Smooth muscle cell (in vitro differentiated cells): ENCODE data around the gene CCDC8. TPM values are rescaled to one million over a fixed set of nuclear protein-coding genes. Genes with fewer than 3 reads are reported as not detected.

Experiments
- DNase-seq: peaks from one replicate; lab custom pipeline; 2025; ENCODE audit not compliant: unreplicated experiment; lab: John Stamatoyannopoulos, UW
- H2AFZ ChIP-seq: fragments of 200-600 bp; sonication (generic); 2 replicates; pipeline ENCODE4 v1.6.0; 2016; ENCODE audit warnings: antibody characterized with exemption, low read depth, mild to moderate bottlenecking
- H3F3A ChIP-seq: fragments of 200-600 bp; sonication (generic); 2 replicates; pipeline ENCODE4 v1.6.0; 2017; ENCODE audit warnings: antibody characterized with exemption, low read depth
- H3K27ac ChIP-seq: fragments of 200-600 bp; sonication (generic); 2 replicates; pipeline ENCODE4 v1.5.1; 2016; ENCODE audit warnings: low read depth, mild to moderate bottlenecking
- H3K27me3 ChIP-seq: fragments of 200-600 bp; sonication (generic); 2 replicates; pipeline ENCODE4 v1.6.1; 2016; ENCODE audit warnings: low read depth, mild to moderate bottlenecking
- H3K36me3 ChIP-seq: fragments of 200-600 bp; sonication (generic); 2 replicates; pipeline ENCODE4 v1.5.1; 2016; ENCODE audit warnings: low read depth
- H3K4me1 ChIP-seq: fragments of 200-600 bp; sonication (generic); 2 replicates; pipeline ENCODE4 v1.5.1; 2016; ENCODE audit warnings: low read depth
- H3K4me2 ChIP-seq: fragments of 200-600 bp; sonication (generic); 2 replicates; pipeline ENCODE4 v1.6.0; 2016; ENCODE audit warnings: mild to moderate bottlenecking
- H3K4me3 ChIP-seq: fragments of 200-600 bp; sonication (generic); 2 replicates; pipeline ENCODE4 v1.5.1; 2016; ENCODE audit warnings: mild to moderate bottlenecking
- H3K79me2 ChIP-seq: fragments of 200-600 bp; sonication (generic); 2 replicates; pipeline ENCODE4 v1.6.0; 2016; ENCODE audit warnings: low read depth, mild to moderate bottlenecking
- H3K9ac ChIP-seq: fragments of 200-600 bp; sonication (generic); 2 replicates; pipeline ENCODE4 v1.6.0; 2016; ENCODE audit warnings: low read depth
- H3K9me3 ChIP-seq: fragments of 200-600 bp; sonication (generic); replicated peaks from 2 replicates; pipeline ENCODE4 v1.5.1; 2016; ENCODE audit warnings: low read depth
- H4K20me1 ChIP-seq: fragments of 200-600 bp; sonication (generic); 2 replicates; pipeline ENCODE4 v1.6.0; 2016; ENCODE audit warnings: low read depth
- WGBS: methylation state at CpG from one replicate; pipeline ENCODE4 v1.1.7; 2016; ENCODE audit warnings: low lambda C conversion rate; 5-methylcytosine and 5-hydroxymethylcytosine counted together
- polyA plus RNA-seq: library from polyadenylated mRNA; unstranded; fragments of >200 nt; fragmentation: Nextera tagmentation; extraction: Ambion mirVana; gene quantifications from 2 replicates; pipeline ENCODE4 v1.2.1, GENCODE V29; 2016
- total RNA-seq: library from RNA; depleted of rRNA; stranded (reverse); fragments of >200 nt; gene quantifications from 2 replicates; pipeline ENCODE4 v1.2.3, GENCODE V29; 2014
- TF ChIP-seq, protein P1 (sequence below): fragments of 200-600 bp; sonication (generic); IDR thresholded peaks from 2 replicates; pipeline ENCODE4 v1.5.1; 2017; ENCODE audit warnings: borderline replicate concordance, mild to moderate bottlenecking, antibody characterized with exemption; ENCODE audit not compliant: insufficient read depth, poor library complexity, severe bottlenecking

The CCDC8 gene
- total and polyA plus RNA-seq, 2 experiments from 2014 or later = 17.9 to 44.5 TPM

DNA sequence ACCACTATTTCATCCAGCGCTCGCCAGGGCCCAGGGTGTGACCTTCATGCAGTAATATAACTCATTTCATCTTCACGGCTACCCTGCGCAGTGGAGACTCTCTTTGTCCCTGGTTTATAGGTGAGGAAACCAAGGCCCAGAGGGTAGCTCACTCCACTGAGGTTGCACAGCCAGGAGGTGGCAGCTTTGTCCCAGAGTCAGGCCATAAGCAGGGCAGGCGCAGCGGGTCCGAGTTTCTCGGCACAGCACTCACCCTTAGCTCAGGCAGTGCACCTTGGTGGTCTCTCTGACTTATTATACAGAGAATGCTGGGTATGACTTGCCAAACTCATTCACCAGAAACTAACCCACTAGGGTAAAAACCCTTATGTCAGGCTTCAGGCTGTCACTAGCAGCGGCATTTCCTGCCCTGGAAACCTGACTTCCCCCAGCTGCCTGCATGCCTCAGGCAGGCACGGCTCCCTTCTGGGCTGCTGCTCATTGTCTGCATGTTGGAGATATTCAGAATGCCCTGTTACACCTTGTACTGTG lies 41.9 kb downstream of the CCDC8 start:
- Histone ChIP-seq H3K9me3 (no peaks in the 10 kb centered on the region), H2AFZ (no peak overlapping the region), H3K36me3 (no peaks in the 10 kb centered on the region), H3K27ac (peak overlapping the region; percentile 93), H3K4me1 (peaks cover 29% of the 10 kb centered on the region), H3K4me2 (no peak overlapping the region), H3K79me2 (peaks cover 30% of the 10 kb centered on the region), H3K9ac (no peak overlapping the region), H3F3A (no peaks in the 10 kb centered on the region), H3K27me3 (no peaks in the 10 kb centered on the region), H4K20me1 (peaks cover 40% of the 10 kb centered on the region), H3K4me3 (no peak overlapping the region)
- TF ChIP-seq, protein P1, sequence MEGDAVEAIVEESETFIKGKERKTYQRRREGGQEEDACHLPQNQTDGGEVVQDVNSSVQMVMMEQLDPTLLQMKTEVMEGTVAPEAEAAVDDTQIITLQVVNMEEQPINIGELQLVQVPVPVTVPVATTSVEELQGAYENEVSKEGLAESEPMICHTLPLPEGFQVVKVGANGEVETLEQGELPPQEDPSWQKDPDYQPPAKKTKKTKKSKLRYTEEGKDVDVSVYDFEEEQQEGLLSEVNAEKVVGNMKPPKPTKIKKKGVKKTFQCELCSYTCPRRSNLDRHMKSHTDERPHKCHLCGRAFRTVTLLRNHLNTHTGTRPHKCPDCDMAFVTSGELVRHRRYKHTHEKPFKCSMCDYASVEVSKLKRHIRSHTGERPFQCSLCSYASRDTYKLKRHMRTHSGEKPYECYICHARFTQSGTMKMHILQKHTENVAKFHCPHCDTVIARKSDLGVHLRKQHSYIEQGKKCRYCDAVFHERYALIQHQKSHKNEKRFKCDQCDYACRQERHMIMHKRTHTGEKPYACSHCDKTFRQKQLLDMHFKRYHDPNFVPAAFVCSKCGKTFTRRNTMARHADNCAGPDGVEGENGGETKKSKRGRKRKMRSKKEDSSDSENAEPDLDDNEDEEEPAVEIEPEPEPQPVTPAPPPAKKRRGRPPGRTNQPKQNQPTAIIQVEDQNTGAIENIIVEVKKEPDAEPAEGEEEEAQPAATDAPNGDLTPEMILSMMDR = no peak
- DNase-seq = no peak
- WGBS = 70% methylated on average over 10 of the region's 10 CpGs

DNA sequence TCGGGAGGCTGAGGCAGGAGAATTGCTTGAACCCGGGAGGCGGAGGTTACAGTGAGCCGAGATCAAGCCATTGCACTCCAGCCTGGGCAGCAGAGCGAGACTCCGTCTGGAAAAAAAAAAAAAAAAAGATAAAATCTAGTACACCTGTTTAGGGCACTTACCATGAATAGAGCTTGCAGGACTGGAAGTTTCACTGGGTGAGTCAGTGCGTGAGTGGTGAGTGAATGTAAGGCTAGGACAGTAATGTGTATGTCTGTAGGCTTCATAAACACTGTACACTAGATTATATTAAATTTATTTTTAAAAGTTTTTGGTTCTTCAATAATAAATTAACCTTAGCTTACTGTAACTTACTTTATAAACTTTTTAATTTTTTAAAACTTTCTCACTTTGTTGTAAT lies 43.5 kb downstream of the CCDC8 start:
- Histone ChIP-seq H3K4me2 (peak overlapping the region; percentile 14), H3K4me1 (peaks cover 29% of the 10 kb centered on the region), H4K20me1 (peaks cover 41% of the 10 kb centered on the region), H3K27ac (peak overlapping the region; percentile 93), H3F3A (no peaks in the 10 kb centered on the region), H3K27me3 (no peaks in the 10 kb centered on the region), H2AFZ (no peak overlapping the region), H3K9ac (peak overlapping the region; percentile 53), H3K79me2 (peaks cover 35% of the 10 kb centered on the region), H3K4me3 (no peak overlapping the region), H3K9me3 (no peaks in the 10 kb centered on the region), H3K36me3 (no peaks in the 10 kb centered on the region)
- DNase-seq = no peak
- TF ChIP-seq, protein P1 = no peak
- WGBS = 75% methylated on average over 7 of the region's 7 CpGs

GRCh38 chr19:46368116-46368515 lies 45.2 kb downstream of the CCDC8 start:
- H3K4me3 ChIP-seq = no peak overlapping the region
- no peak for DNase-seq
- no peak overlapping the region for H2AFZ ChIP-seq
- no peak overlapping the region for H3K4me2 ChIP-seq
- H3F3A ChIP-seq = no peaks in the 10 kb centered on the region
- no peak overlapping the region for H3K27ac ChIP-seq
- 94% methylated on average over 7 of the region's 7 CpGs for WGBS
- no peaks in the 10 kb centered on the region for H3K9me3 ChIP-seq
- TF ChIP-seq, protein P1 = no peak
- H3K9ac ChIP-seq = no peak overlapping the region
- H4K20me1 ChIP-seq = peaks cover 38% of the 10 kb centered on the region
- no peaks in the 10 kb centered on the region for H3K27me3 ChIP-seq
- peaks cover 17% of the 10 kb centered on the region for H3K4me1 ChIP-seq
- peaks cover 4% of the 10 kb centered on the region for H3K36me3 ChIP-seq
- peaks cover 33% of the 10 kb centered on the region for H3K79me2 ChIP-seq

GRCh38 chr19:46367426-46367825 lies 45.9 kb downstream of the CCDC8 start:
- Histone ChIP-seq H3K4me2 (no peak overlapping the region), H3K27ac (no peak overlapping the region), H3K4me1 (peaks cover 10% of the 10 kb centered on the region), H3K4me3 (no peak overlapping the region), H3F3A (no peaks in the 10 kb centered on the region), H3K9me3 (no peaks in the 10 kb centered on the region), H3K79me2 (peaks cover 29% of the 10 kb centered on the region), H4K20me1 (peaks cover 31% of the 10 kb centered on the region), H3K9ac (no peak overlapping the region), H3K27me3 (no peaks in the 10 kb centered on the region), H3K36me3 (peaks cover 4% of the 10 kb centered on the region), H2AFZ (no peak overlapping the region)
- no peak for DNase-seq
- WGBS = 94% methylated on average over 5 of the region's 5 CpGs
- TF ChIP-seq, protein P1 = no peak
